DOHH2 (cell line): Measurements from ENCODE around the gene UBAC2.

Source experiments
- H3F3A ChIP-seq: fragments of 200-600 bp; sonication (generic), shearing (Covaris generic); 2 replicates; pipeline ENCODE4 v1.6.0; 2016; ENCODE audit warnings: antibody characterized with exemption, mild to moderate bottlenecking; ENCODE audit not compliant: control insufficient read depth, insufficient read depth
- H3K27ac ChIP-seq: fragments of 200-600 bp; sonication (generic); 2 replicates; pipeline ENCODE4 v1.5.1; 2014; ENCODE audit warnings: low read depth, mild to moderate bottlenecking, low read length, moderate library complexity
- H3K27me3 ChIP-seq: fragments of 200-600 bp; sonication (generic); 2 replicates; pipeline ENCODE4 v1.6.1; 2014; ENCODE audit warnings: mild to moderate bottlenecking, low read length, mixed read lengths; ENCODE audit not compliant: control insufficient read depth
- H3K36me3 ChIP-seq: fragments of 200-600 bp; sonication (generic); 2 replicates; pipeline ENCODE4 v1.6.1; 2014; ENCODE audit warnings: mild to moderate bottlenecking, low read length, moderate library complexity, mixed read lengths; ENCODE audit not compliant: control insufficient read depth
- H3K4me1 ChIP-seq: fragments of 200-600 bp; sonication (generic); 2 replicates; pipeline ENCODE4 v1.6.1; 2014; ENCODE audit warnings: mild to moderate bottlenecking, low read length, mixed read lengths; ENCODE audit not compliant: control insufficient read depth
- H3K4me2 ChIP-seq: fragments of 200-600 bp; sonication (generic); 2 replicates; pipeline ENCODE4 v1.6.0; 2014; ENCODE audit warnings: mild to moderate bottlenecking, low read length, moderate library complexity
- H3K4me3 ChIP-seq: fragments of 200-600 bp; sonication (generic); 2 replicates; pipeline ENCODE4 v1.5.1; 2014; ENCODE audit warnings: mild to moderate bottlenecking, low read length, mixed read lengths
- H3K79me2 ChIP-seq: fragments of 200-600 bp; sonication (generic); 2 replicates; pipeline ENCODE4 v1.6.1; 2014; ENCODE audit warnings: mild to moderate bottlenecking, low read length, mixed read lengths; ENCODE audit not compliant: control insufficient read depth
- H3K9me2 ChIP-seq: fragments of 200-600 bp; sonication (generic); replicated peaks from 2 replicates; pipeline ENCODE4 v1.6.1; 2014; ENCODE audit warnings: mild to moderate bottlenecking, low read length, mixed read lengths; ENCODE audit not compliant: control insufficient read depth
- H3K9me3 ChIP-seq: fragments of 200-600 bp; sonication (generic); 2 replicates; pipeline ENCODE4 v1.6.1; 2014; ENCODE audit warnings: antibody characterized with exemption, low read length, mixed read lengths; ENCODE audit not compliant: control insufficient read depth, insufficient read depth
- H4K20me1 ChIP-seq: fragments of 200-600 bp; sonication (generic); 2 replicates; pipeline ENCODE4 v1.6.0; 2014; ENCODE audit warnings: low read depth, mild to moderate bottlenecking, antibody characterized with exemption, low read length, moderate library complexity; ENCODE audit not compliant: control insufficient read depth, insufficient read depth
- EZH2phosphoT487 ChIP-seq: fragments of 200-600 bp; sonication (generic); IDR thresholded peaks from 2 replicates; pipeline ENCODE4 v1.6.1; 2017; ENCODE audit warnings: borderline replicate concordance, mild to moderate bottlenecking, antibody characterized with exemption, low read length, moderate library complexity, mixed read lengths
- TF ChIP-seq, protein P1 (sequence below): fragments of 200-600 bp; sonication (generic); IDR thresholded peaks from one replicate; pipeline ENCODE4 v1.5.1; 2014; ENCODE audit warnings: antibody characterized with exemption, mild to moderate bottlenecking, low read depth, low read length; ENCODE audit not compliant: poor library complexity, severe bottlenecking

Gene UBAC2

DNA sequence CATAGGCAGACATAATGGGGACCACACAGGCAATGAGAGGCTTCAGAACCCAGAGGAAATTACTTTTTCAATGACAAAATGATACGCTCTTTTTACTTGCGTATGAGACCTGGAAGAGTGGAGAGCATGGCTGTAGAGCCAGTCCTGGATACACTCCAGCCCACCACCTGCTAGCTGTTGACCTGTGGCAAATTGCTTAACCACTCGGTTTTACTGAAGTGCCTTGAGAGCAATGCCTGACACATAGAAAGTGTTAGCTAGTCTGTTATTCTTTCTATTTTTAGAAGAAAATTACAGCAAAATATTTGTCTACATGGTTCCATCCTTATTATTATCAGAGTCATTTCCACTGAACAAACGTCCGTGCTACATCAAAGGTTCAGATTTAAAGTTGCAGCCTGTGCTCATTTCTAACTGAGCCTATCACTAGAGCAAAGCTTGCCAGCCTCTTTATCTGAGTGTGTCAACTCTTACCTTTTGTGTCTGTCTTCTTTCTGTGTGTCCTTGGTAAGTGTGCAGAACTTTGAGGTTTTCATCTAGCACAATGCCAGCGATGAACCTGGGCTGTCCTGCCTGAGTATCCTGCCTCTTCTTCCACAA lies 116.1 kb downstream of the UBAC2 start:
- peaks cover 3% of the 10 kb centered on the region; the same call in 1 of the 2 replicates for H3F3A ChIP-seq
- no peaks in the 10 kb centered on the region for H3K9me2 ChIP-seq
- TF ChIP-seq, protein P1, sequence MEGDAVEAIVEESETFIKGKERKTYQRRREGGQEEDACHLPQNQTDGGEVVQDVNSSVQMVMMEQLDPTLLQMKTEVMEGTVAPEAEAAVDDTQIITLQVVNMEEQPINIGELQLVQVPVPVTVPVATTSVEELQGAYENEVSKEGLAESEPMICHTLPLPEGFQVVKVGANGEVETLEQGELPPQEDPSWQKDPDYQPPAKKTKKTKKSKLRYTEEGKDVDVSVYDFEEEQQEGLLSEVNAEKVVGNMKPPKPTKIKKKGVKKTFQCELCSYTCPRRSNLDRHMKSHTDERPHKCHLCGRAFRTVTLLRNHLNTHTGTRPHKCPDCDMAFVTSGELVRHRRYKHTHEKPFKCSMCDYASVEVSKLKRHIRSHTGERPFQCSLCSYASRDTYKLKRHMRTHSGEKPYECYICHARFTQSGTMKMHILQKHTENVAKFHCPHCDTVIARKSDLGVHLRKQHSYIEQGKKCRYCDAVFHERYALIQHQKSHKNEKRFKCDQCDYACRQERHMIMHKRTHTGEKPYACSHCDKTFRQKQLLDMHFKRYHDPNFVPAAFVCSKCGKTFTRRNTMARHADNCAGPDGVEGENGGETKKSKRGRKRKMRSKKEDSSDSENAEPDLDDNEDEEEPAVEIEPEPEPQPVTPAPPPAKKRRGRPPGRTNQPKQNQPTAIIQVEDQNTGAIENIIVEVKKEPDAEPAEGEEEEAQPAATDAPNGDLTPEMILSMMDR = no peak
- TF ChIP-seq EZH2phosphoT487 = no peak
- H3K4me1 ChIP-seq = peaks cover 19% of the 10 kb centered on the region
- peaks cover 2% of the 10 kb centered on the region; the same call in 1 of the 2 replicates for H4K20me1 ChIP-seq
- H3K27ac ChIP-seq = no peak overlapping the region
- H3K27me3 ChIP-seq = no peaks in the 10 kb centered on the region
- H3K9me3 ChIP-seq = no peaks in the 10 kb centered on the region
- no peaks in the 10 kb centered on the region for H3K79me2 ChIP-seq
- H3K4me2 ChIP-seq = no peak overlapping the region
- no peak overlapping the region for H3K4me3 ChIP-seq
- peaks cover 6% of the 10 kb centered on the region for H3K36me3 ChIP-seq

DNA sequence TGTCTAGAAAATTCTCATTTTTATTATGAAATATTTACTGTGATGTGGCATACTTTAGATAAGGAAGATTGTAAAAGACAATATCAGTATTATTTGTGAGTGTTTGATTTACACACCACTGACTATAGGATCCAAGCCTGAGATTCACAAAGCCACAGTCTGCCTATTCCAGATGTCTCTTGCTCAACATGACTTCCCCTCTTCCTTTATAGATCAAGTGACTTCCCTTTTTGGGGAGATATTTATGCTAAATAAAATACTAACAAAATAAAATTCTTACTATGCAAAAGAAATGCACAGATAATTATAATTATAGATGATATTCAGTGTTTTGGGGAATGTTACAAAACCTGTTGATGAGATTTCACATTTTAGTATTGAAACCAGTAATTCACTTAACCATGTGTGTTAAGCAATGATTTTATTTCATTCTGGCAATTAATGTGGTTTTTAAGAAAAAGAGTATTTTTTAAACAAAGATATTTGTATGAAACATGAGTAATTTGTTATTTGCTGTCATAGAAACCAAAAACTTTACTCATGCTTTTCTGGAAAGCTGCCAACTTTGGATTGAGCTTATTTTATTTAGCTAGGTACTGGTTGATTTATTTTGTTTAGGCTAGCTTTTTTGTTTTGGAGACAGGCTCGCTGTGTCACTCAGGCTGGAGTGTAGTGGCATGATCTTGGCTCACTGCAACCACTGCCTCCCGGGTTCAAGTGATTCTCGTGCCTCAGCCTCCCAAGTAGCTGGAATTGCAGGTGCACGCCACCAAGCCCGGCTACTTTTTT lies 120.2 kb downstream of the UBAC2 start:
- Histone ChIP-seq H3K9me2 (no peaks in the 10 kb centered on the region), H3K4me2 (peak overlapping the region; percentile 38), H3K4me3 (no peak overlapping the region), H4K20me1 (no peaks in the 10 kb centered on the region; the same call in 1 of the 2 replicates), H3K9me3 (no peaks in the 10 kb centered on the region), H3K27ac (no peak overlapping the region), H3K36me3 (peaks cover 18% of the 10 kb centered on the region), H3K4me1 (peaks cover 27% of the 10 kb centered on the region), H3F3A (peaks cover 3% of the 10 kb centered on the region; the same call in 1 of the 2 replicates), H3K79me2 (no peaks in the 10 kb centered on the region), H3K27me3 (no peaks in the 10 kb centered on the region)
- no peak for TF ChIP-seq EZH2phosphoT487
- TF ChIP-seq, protein P1 = no peak

DNA sequence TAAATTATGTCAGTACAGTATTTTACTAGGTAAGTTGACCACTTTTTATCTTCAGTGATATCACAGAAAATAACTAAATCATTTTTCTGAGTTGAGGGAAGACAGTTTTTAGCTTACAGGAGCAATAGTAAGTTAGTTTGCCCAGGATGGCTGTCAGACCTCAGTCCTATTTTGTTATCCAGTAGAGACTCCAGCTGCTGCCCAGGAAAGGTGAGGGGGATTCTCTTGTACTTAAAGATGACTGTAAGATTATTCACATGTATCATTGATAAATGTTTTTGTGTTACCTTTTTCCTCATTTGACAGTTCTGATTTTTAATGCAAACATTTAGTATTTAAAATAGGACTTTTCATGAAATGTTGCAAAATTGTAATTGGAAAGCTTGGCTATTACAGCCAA lies 121.1 kb downstream of the UBAC2 start:
- Histone ChIP-seq H3K4me1 (peaks cover 34% of the 10 kb centered on the region), H3K27ac (no peak overlapping the region), H3K79me2 (no peaks in the 10 kb centered on the region), H3K9me3 (no peaks in the 10 kb centered on the region), H3K4me3 (no peak overlapping the region), H3K27me3 (no peaks in the 10 kb centered on the region), H3K4me2 (no peak overlapping the region), H3F3A (peaks cover 3% of the 10 kb centered on the region; the same call in 1 of the 2 replicates), H4K20me1 (no peaks in the 10 kb centered on the region; the same call in 1 of the 2 replicates), H3K9me2 (no peaks in the 10 kb centered on the region), H3K36me3 (peaks cover 22% of the 10 kb centered on the region)
- no peak for TF ChIP-seq EZH2phosphoT487
- TF ChIP-seq, protein P1 = no peak
